ENCODE data around the gene ALKAL2. TPM values are rescaled to one million over a fixed set of nuclear protein-coding genes. Genes with fewer than 3 reads are reported as not detected.

Gene ALKAL2
- total RNA-seq, 2 experiments from 2014 or later: not detected

GRCh38 chr2:271917-272316, 16.0 kb downstream of the ALKAL2 start:
- Mint-ChIP-seq H3K27me3 (no peaks in the 10 kb centered on the region), H3K9me3 (no peaks in the 10 kb centered on the region), H3K4me3 (no peak overlapping the region), H3K36me3 (ENCODE audit: low read depth) (peaks cover 85% of the 10 kb centered on the region), H3K27ac (no peak overlapping the region), H3K4me1 (ENCODE audit: low read depth) (peaks cover 60% of the 10 kb centered on the region)
- H3K27ac ChIP-seq (ENCODE audit: low read depth in 1 of 2, low read length in 2 of 2): no peak overlapping the region
- H3K36me3 ChIP-seq (ENCODE audit: insufficient read depth, low read length): peaks cover 68% of the 10 kb centered on the region
- no peak overlapping the region for H3K4me3 ChIP-seq (ENCODE audit: low read length)
- ChIA-PET POLR2A (no interaction called here), CTCF (no interaction called here)
- peaks cover 14% of the 10 kb centered on the region for H3K4me1 ChIP-seq (ENCODE audit: insufficient read depth, low read length)
- H3K9me3 ChIP-seq (ENCODE audit: control insufficient read depth in 1 of 2, insufficient read depth in 1 of 2, low read length in 2 of 2): no peaks in the 10 kb centered on the region
- H3K27me3 ChIP-seq (ENCODE audit: control insufficient read depth in 1 of 2, insufficient read depth in 2 of 2, low read length in 2 of 2): no peaks in the 10 kb centered on the region
- intact Hi-C loops (cut with DNase I, micrococcal nuclease): no loop called here
- TF ChIP-seq CTCF (IDR thresholded peaks at IDR 0.05): no peak
- DNase-seq (no peak), ATAC-seq (ENCODE audit: poor library complexity) (no peak)

GRCh38 chr2:270861-271260, 17.0 kb downstream of the ALKAL2 start:
- Mint-ChIP-seq H3K9me3 (no peaks in the 10 kb centered on the region), H3K4me1 (ENCODE audit: low read depth) (peaks cover 70% of the 10 kb centered on the region), H3K4me3 (no peak overlapping the region), H3K27ac (no peak overlapping the region), H3K27me3 (no peaks in the 10 kb centered on the region), H3K36me3 (ENCODE audit: low read depth) (peaks cover 78% of the 10 kb centered on the region)
- H3K36me3 ChIP-seq (ENCODE audit: insufficient read depth, low read length): peaks cover 58% of the 10 kb centered on the region
- DNase-seq (no peak), ATAC-seq (ENCODE audit: poor library complexity) (no peak)
- no peaks in the 10 kb centered on the region for H3K9me3 ChIP-seq (ENCODE audit: control insufficient read depth in 1 of 2, insufficient read depth in 1 of 2, low read length in 2 of 2)
- no peaks in the 10 kb centered on the region for H3K27me3 ChIP-seq (ENCODE audit: control insufficient read depth in 1 of 2, insufficient read depth in 2 of 2, low read length in 2 of 2)
- intact Hi-C loops (cut with DNase I, micrococcal nuclease): no loop called here
- H3K27ac ChIP-seq (ENCODE audit: low read depth in 1 of 2, low read length in 2 of 2): no peak overlapping the region
- ChIA-PET POLR2A (no interaction called here), CTCF (no interaction called here)
- no peak for TF ChIP-seq CTCF (IDR thresholded peaks at IDR 0.05)
- H3K4me3 ChIP-seq (ENCODE audit: low read length): no peak overlapping the region
- H3K4me1 ChIP-seq (ENCODE audit: insufficient read depth, low read length): peaks cover 14% of the 10 kb centered on the region

- H3K4me1 Mint-ChIP-seq (ENCODE audit: low read depth): peaks cover 80% of the 10 kb centered on the region
- H3K27ac ChIP-seq (ENCODE audit: low read depth in 1 of 2, low read length in 2 of 2): no peak overlapping the region
- peaks cover 73% of the 10 kb centered on the region for H3K36me3 Mint-ChIP-seq (ENCODE audit: low read depth)
- H3K9me3 ChIP-seq (ENCODE audit: control insufficient read depth in 1 of 2, insufficient read depth in 1 of 2, low read length in 2 of 2): no peaks in the 10 kb centered on the region
- no peak overlapping the region for H3K27ac Mint-ChIP-seq
- ChIA-PET CTCF (no interaction called here), POLR2A (no interaction called here)
- peaks cover 23% of the 10 kb centered on the region for H3K4me1 ChIP-seq (ENCODE audit: insufficient read depth, low read length)
- peaks cover 45% of the 10 kb centered on the region for H3K36me3 ChIP-seq (ENCODE audit: insufficient read depth, low read length)
- no peak for ATAC-seq (ENCODE audit: poor library complexity)
- intact Hi-C loops (cut with DNase I, micrococcal nuclease): loop anchor here in 1 of 2 experiments (10.0 kb wide), 1 partner anchor 125 kb away; no protein-coding TSS in a partner anchor
- H3K4me3 Mint-ChIP-seq: no peak overlapping the region
- TF ChIP-seq CTCF (IDR thresholded peaks at IDR 0.05): no peak
- no peaks in the 10 kb centered on the region for H3K9me3 Mint-ChIP-seq
- H3K27me3 ChIP-seq (ENCODE audit: control insufficient read depth in 1 of 2, insufficient read depth in 2 of 2, low read length in 2 of 2): no peaks in the 10 kb centered on the region
- DNase-seq: no peak
- H3K27me3 Mint-ChIP-seq: no peaks in the 10 kb centered on the region
- H3K4me3 ChIP-seq (ENCODE audit: low read length): no peak overlapping the region
Observed at GRCh38 chr2:269356-270030, 18.4 kb downstream of the ALKAL2 start.

All from CD4-positive, alpha-beta T cell (primary cell).